GM19438 (cell line): Measurements from ENCODE around the gene PTPRF.

Experiments
- ATAC-seq: cut with Tn5 transposase; IDR thresholded peaks from one replicate; pipeline ENCODE4 v1.9.1; 2021; ENCODE audit warnings: low read depth; ENCODE audit not compliant: unreplicated experiment

The PTPRF gene

GRCh38 chr1:43598622-43599021, 67.9 kb downstream of the PTPRF start:
- ATAC-seq, result no peak

- ATAC-seq, result no peak
Observed at GRCh38 chr1:43600033-43601020, 69.6 kb downstream of the PTPRF start.

- ATAC-seq, result no peak
Observed at GRCh38 chr1:43602990-43603389, 72.3 kb downstream of the PTPRF start.

GRCh38 chr1:43604192-43604591, 73.5 kb downstream of the PTPRF start:
- ATAC-seq, result no peak

GRCh38 chr1:43605157-43605556, 74.5 kb downstream of the PTPRF start:
- no peak for ATAC-seq

GRCh38 chr1:43605766-43606165, 75.1 kb downstream of the PTPRF start:
- ATAC-seq, result no peak

- ATAC-seq, result no peak
Observed at GRCh38 chr1:43606624-43607023, 75.9 kb downstream of the PTPRF start.

GRCh38 chr1:43608827-43609226, 78.1 kb downstream of the PTPRF start:
- ATAC-seq, result no peak

- ATAC-seq, result no peak
Observed at GRCh38 chr1:43610339-43610738, 79.7 kb downstream of the PTPRF start.

GRCh38 chr1:43611950-43612349, 81.3 kb downstream of the PTPRF start:
- no peak for ATAC-seq

- ATAC-seq, result no peak
Observed at GRCh38 chr1:43612406-43612805, 81.7 kb downstream of the PTPRF start.

- no peak for ATAC-seq
Observed at GRCh38 chr1:43613075-43613942, 82.6 kb downstream of the PTPRF start.

GRCh38 chr1:43614211-43614610, 83.5 kb downstream of the PTPRF start:
- no peak for ATAC-seq

GRCh38 chr1:43614891-43615290, 84.2 kb downstream of the PTPRF start:
- ATAC-seq, result no peak

GRCh38 chr1:43616383-43616782, 85.7 kb downstream of the PTPRF start:
- no peak for ATAC-seq

GRCh38 chr1:43617011-43617410, 86.3 kb downstream of the PTPRF start:
- ATAC-seq, result no peak

GRCh38 chr1:43617668-43618067, 87.0 kb downstream of the PTPRF start:
- no peak for ATAC-seq

- ATAC-seq, result no peak
Observed at GRCh38 chr1:43618521-43619313, 88.0 kb downstream of the PTPRF start.

GRCh38 chr1:43619314-43619790, 88.7 kb downstream of the PTPRF start:
- ATAC-seq, result no peak
